ENCODE measurements around the gene GOT2.
"Not testable (repeated sequence)": the region's sequence is repeated elsewhere in the genome, so short reads cannot be mapped to it uniquely, and the experiment has no call there.

Gene GOT2

DNA sequence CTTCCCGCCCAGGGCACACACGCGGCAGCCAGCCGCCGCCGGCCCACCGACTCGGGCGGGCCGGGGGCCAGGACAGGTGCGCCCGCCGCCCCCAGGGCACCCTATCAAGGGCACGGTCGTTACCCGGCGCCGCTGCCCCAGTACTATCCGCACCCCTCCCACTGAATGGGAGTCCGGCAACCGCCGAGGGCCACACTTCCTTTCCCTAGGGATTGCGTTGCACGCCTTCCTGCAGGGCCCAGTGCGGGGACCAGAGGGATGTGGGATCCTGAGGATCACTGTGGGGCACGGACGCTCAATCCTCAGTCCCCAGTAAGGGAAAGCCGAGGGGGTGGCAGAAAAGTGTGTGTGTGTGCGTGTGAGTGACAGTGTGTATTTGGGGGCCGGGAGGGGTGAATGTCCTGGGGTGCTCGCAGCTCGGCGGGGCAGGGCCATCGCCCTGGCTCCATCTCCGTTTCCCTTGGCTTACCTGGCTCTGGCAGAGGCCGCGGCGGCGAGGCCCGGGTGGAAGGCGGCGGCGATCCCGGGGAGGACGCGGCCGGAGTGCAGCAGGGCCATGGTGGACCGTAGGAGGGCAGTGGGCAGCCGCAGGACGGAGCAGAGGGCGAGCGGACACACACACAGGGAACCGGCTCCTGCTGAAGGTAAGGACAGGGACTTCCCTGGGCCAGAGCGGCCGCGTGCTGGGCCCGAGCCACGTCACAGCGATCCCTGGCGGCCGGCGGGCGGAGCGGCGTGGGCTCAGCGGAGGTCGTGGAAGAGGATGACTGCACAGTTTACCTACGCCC is at the start of gene GOT2:
Gene GOT2 (minus strand): TSS at position 646 of the 788 bp plus-strand sequence. CDS start 88 bp downstream, at position 558.
- peak; percentile 87 for DNase-seq

DNA sequence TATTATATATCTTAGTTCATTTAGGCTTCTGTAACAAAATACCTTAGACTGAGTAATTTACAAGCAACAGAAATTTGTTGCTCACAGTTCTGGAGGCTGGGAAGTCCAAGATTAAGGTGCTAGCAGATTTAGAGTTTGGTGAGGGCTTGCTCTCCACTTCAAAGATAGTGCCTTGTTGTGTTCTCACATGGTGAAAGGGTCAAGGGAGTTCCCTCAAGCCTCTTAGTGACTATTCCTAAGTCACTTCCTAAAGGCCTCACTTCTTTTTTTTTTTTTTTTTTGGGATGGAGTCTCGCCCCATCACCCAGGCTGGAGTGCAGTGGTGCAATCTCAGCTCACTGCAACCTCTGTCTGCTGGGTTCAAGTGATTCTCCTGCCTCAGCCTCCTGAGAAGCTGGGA is 45.2 kb upstream of the GOT2 start:
- DNase-seq: not testable (repeated sequence)

DNA sequence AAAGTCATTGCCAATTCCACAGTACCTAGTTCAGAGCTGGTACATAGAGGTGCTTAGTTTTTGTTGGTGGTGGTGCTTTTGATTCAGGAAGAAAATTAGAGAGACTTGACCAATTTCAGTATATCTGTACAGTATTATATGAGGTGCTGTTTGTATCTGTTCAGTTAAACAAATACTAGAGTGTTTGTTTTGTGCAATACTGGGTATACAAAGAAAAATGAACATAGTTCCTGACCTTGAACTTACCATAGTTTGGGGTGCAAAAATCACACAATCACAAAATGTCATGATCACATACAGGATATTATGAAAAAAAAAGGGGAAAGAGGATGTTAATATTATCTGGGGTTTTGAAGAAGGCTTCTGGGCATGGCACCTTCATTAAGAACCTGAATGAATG is 39.8 kb upstream of the GOT2 start:
- DNase-seq: no peak

DNA sequence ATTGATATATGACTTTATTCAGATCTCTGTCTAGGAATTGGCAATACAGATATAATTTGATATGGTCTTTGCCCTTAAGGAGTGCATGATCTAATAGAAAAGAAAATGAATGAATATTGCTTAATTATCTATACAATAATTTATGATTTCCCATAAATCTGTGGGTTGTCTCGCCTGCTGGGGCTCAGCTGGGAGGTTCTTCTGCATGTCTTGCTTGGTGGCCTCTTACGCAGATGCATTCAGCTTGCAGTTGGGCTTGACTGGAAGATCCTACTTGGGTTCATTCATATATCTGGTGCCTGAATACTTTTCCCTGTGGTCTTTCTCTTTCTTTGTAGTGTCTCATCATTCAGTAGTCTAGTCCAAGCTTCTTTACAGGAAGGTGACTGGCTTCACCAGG is 34.0 kb upstream of the GOT2 start:
- DNase-seq: no peak

DNA sequence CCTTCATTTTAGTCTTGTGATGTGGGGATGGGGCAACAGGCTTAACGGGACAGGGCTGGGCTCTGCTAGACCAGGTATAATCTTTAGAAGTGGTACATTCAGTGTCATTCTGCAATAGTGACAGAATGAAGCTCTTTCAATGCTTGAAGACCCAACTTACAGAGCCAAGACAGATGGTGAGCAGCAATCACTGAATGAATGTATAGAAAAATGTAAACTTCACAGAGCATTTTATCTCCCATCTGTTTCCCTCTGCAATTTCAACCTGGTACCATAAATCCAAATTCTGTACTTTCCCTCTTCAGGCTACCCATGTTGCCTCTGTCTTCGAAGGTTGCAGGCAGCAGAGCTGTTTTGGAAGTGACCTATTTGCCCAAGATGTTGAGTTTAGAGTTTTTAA is 33.5 kb upstream of the GOT2 start:
- no peak for DNase-seq

DNA sequence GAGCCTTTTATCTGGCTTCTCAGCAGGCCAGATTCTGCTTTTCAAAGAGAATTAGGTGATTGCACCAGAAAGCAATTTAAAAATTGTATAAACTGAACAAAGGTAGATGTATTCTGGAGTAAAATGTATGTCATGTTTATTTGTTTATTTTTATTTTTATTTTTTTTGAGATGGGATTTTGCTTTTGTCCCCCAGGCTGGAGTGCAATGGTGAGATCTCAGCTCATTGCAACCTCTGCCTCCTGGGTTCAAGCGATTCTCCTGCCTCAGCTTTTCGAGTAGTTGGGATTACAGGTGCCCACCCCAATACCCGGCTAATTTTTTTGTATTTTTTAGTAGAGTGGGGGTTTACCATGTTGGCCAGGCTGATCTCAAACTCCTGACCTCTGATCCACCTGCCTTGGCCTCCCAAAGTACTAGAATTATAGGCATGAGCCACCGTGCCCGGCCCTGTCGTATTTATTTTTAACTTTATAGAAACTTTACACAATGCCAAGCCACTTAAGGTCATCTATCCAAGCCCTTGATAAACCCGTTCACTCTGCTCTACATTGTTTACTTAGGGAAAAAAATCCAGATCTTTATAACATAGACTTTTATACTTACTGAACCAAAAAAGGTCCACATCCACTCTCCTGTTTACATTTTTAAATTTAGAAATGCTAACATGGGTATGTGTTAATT is 22.7 kb upstream of the GOT2 start:
- no peak for DNase-seq

DNA sequence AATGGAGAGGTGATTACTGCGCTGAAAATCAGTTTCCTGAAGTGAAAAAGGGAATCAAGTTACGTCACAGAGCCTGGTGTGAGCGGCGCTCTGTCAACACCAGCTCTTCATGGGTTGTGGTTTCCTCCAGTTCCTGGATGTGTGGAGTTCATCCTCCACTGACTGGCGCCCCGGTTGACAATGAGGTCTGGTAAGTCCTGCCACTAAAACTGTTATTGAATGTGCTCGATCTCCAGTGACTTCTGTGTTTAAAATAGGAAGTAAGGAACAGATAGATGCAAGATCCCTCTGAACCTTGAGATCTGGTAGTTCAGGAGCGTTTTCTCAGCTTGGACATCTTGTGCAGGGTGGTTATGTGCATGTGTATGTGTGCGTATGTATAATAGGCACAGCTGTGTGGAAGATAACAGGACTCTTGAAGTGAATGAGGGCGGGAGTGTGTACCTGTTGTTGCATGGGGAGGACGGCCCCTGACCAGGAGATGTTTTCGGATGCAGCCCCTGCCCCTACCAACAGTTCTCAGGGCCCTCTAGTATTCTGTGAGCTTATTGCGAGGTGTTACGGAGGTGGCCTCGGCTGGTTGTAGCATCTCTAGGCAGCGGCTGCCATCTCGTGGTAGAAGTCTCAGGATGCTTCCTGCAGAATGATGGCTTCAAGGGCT is 22.0 kb upstream of the GOT2 start:
- peak; percentile 52 for DNase-seq

DNA sequence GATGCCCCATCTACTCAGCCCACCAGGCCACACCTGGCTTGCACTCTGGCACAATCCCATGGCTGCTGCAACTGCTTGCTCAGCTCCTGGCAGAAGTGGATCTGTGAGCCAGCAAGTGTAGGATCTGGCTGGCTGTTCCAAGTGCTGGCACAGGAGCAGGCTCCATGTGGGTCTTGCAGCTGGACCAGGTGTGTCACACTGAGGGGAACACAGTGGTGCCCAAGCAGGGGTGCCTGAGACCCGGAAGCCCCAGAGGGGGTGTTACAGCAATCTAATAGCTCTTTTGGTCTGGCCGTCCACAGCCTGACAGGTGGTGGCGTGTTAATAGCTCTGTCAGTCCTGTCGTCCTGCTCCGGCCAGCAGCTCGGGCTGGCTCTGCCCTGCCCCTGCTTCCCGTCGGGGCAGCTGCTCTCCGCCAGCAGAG is 19.6 kb upstream of the GOT2 start:
- no peak for DNase-seq

DNA sequence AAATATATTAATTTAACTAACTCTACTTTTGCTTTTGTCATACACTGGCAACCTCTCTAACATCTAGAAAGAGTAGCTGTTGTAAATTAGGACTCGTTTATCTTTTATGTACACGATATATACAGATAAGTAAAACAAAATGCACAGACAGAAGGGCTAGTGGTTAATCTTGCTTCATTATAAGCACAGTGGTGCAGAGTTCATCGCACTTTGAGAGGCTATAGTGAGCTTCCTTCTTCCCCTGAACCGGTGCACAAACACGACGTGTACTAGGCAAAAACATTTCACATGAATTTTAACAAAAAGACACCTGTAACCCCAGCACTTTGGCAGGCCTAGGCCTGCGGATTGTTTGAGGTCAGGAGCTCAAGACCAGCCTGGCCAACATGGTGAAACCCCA is 10.4 kb upstream of the GOT2 start:
- no peak for DNase-seq

DNA sequence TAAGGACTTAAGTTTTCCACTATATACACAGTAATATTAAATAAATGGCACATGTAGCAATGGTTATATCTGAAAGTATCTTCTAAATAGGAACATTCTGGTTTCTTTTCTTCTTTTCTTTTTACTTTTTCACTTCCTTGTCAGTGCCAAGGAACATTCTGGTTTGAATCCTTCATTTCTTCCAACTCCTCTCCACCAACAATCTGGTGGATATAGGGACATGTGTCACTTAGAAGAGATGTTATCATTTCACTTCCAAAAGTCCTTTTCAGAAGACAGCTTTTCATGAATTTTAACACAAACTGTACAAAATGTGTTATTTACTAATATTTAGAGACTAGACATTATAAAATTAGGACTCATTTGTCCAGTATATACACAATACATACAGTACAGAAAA is 7.9 kb upstream of the GOT2 start:
- DNase-seq: no peak

DNA sequence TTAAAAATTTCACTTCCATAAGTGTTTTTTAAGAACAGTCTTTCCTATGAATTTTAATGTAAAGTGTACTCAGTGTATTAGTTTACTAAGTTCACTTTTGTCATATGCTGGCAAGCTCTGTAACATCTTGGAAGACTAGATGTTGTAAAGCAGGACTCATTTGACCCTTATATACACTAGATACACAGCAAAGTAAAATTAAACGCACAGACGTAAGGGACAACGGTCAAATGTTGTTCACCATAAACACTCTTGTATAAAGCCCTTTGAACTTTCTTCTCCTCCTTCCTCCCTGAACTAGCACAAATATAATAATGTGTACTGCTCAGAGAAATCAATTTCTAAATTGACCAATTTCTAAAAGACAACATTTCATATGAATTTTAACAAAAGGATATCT is 7.0 kb upstream of the GOT2 start:
- no peak for DNase-seq

DNA sequence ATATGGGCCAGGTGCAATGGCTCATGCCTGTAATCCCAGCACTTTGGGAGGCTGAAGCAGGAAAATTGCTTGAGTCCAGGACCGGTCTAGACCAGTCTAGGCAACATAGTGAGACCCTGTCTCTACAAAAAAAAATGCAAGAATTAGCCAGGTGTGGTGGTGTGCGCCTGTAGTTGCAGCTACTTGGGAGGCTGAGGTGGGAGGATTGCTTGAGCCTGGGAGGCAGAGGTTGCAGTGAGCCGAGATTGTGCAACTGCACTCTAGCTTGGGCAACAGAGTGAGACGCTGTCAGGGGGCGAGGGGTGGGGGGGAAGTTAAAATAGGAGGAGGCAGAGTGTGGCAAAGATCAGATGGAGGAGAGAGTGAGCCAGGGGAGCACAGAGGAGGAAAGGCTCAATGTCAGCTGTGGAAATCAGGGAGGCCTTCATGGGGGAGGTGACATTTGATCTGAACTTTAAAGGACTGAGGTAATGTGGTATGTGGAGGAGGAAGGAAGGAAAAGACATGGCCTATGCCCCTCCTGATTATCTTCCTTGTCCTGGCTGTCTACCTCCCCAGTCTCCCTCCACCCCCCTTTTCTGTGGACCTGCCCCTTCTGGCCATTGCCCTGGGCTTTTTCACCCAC is 4.7 kb upstream of the GOT2 start:
- DNase-seq: no peak

DNA sequence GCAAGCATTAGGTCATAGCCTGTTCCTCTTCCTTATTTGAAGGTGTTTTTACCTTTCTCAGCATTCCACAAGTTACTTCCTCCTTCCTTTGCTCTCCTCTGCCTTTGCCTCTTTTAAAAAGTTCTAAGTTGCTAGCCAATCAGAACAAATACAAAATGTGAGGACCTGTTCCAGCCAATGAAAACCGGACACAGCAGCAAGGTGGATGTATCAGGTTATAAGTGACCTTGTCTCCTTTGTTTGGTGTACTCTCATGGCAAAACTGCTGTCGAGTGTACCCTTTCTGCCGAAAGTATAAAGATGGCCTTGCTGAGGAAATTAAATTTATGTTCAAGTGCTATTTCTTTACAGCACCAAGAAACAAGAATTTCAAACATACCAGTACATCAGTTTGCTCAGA is 2.2 kb upstream of the GOT2 start:
- not testable (repeated sequence) for DNase-seq

DNA sequence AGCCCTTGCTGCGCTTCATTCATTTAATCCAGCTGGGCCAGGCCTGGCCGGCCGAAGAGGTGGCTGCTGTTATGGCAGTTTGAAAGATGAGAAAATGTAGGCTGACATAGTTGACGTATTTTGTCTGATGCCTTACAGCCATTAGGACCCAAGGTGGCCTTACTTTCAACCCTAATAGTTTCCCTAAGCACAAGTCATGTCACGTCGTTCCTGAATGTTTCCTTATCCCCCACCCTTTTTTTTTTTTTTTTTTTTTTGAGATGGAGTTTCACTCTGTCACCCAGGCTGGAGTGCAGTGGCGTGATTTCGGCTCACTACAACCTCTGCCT is 307 bp upstream of the GOT2 start:
- no peak for DNase-seq

DNA sequence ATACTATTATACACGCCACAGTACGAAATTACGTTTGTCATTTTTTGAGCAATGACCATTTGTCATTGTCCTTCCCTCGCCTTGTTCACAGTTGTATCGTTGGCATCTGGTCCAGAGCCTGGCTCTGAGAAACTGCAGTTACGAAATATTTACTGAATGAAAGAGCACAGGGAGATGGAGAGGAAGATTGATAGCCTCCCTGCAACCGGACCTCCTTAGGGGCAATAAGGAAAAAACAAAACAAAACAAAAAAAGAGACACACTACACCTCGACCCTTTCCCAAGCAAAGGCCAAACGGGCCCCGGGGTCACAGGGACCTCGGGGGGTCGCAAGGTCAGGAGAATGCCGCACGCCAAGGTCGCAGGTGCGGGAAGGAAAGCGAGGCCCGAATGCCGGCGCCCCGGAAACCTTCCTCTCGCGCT is 857 bp downstream of the GOT2 start:
- DNase-seq: no peak

DNA sequence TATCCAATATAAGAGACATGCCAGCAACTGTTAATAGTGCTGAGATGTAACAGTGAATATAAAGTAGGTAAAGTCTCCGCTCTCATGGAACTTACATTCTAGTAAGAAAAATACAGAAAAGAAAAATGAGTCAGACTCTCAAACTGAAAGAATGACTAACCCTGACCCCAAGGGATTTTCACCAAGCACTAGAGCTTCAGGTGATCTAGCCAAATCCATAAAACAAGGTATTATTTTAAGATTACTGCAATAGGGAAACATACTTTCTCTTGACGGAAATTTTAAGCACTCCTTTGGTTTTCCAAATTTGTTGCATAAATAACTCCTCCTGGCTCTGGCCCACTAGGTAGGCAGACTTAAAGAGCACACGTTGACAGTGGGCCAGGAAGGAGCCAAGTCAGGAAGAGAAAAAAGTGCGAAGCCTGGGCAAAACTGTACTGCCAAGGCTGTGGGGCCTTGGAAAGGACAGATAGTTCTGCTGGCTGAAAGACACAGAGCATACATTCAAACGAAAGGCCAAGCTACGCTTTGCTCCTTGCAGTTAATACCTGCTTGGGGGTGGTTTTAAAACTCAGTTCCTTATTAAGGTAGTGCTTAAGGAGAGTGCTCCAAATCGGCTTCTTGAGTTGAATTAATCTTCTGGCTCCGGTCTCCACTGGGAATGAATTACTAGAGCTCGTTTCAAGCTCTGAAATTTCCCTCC is 1.4 kb downstream of the GOT2 start:
- no peak for DNase-seq

DNA sequence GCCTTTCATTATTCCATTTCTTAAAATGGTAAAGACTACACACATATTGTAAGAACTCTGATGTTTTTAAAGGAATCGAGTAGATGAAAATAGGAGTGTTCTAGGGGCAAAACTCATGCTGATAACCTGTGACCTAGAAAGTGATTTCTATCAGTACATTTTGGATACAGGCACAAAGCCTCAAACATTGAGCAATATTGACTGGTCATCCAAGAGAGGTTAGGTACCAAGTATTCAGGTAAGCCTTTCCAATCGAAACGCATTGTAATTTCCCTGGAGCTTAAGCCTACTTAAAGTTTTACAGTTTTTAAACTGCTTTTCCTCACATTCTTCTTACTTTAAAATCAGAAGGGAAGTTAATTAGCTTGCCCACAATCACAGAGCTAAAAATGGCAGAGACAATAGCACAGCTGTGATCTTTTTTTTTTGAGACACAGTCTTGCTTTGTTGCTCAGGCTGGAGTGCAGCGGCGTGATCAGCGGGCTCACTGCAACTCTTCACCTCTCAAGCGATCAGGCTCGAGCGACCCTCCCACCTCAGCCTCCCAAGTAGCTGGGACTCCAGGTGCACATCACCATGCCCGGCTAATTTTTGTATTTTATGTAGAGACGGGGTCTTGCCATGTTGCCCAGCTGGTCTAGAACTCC is 3.3 kb downstream of the GOT2 start:
- no peak for DNase-seq

DNA sequence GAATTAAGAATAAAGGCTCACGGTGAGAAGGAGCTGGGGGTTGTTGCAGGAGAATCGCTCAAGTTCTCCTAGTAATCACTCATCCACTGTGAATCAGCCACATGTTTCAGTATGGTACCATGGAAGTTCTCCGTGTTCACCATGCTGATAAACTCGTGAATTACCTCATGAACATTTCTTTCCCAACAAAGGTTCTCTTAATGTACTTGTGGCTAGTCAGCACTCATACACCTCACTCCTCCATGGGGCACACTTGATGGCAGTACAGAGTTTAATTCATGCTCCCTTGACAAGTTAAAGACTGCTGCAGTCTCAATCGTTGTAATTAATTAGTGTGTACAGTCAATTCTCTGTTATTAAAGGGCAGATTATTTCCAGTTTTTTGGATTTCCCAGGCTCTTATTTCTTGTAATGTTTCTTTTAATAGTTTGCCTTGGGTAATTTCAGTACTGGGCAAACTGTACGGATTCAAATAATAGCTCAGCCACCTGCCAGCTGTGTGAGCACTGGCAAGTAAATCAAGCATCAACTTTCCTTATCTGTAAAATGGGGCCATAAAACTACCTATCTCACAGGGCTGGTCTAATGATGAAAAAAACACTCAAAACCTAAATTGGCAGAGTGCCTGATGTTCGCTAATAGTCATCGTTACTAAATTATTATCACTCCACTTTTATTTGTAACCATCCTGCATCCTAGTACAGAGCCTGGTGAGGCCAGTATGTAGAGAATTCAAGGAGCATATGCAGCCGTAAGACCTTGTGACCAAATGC is 6.1 kb downstream of the GOT2 start:
- no peak for DNase-seq

DNA sequence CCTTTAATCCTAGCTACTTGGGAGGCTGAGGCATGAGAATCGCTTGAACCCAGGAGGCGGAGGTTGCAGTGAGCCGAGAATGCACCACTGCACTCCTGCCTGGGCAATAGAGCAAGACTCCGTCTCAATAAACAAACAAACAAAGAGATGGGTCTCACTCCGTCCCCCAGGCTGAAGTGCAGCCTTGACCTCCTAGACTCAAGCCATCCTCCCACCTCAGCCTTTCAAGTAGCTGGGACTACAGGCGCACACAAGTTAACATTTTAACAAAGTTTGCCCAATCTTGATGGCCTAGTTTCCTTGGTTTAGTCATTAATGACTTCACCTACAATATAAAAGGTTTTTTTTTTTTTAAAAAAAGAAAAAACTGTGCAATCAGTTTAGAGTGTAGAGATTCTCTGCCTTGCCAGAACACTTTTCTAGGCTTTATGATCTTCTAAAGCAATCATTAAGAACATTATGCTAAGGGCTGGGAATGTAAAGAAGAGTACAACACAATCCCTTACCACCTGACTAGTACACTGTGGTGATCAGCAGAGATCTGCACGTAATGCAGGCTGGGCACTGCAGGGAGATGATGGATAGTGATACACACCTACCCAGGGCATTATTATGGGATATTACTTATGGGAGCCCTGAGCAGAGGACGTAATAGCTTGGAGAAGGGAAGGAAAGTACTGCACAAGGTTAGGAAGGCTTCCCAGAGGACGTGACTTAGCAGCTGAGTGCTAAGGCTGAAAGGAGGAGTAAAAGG is 6.9 kb downstream of the GOT2 start:
- no peak for DNase-seq

DNA sequence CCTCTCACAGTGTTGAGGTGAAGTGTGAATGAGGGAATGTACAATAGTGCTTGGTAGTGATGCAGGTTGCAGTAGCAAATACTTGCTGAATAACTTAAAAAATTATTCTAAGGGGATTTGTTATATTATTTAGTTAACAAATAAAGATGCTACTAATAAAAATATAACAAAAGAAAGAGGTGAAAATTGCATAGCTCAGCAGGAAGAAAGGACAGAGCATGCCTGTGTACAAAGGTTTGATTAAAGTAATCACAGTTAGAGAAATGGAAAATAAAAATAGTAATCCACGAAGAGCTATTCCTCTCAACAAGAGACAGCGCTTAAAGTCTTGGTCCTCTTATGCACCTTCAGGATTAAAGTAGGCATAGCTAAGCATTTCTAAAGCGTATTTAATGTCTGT is 11.0 kb downstream of the GOT2 start:
- DNase-seq: no peak

DNA sequence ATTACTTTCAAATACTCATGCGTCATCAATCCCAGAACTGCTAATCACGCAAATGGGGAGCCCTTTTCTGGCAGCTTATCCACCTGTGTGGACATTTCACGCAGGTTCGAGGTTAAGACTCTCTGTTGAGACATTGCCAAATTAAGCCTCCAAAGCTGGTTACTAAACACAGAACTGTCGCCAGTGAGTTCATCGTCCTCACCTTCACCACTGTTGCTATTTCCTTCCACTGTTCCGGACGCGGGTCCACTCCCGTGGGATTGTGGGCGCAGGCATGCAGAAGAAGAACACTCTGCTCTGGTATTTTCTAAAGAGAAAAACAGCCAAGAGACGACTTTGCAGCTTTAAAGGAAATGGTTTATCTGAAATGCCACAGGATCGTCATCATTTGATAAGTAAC is 16.1 kb downstream of the GOT2 start:
- no peak for DNase-seq

All from SHP77 treated with DMSO at 0.1 percent for 48 hours (cell line).